HEK293 (cell line): Measurements from ENCODE around the gene PPP1R27.

Source experiments
- CTCF ChIA-PET: fragments of 350-600 bp; formaldehyde crosslinking; extraction: SDS; loops from one replicate; lab custom pipeline; 2021; ENCODE audit warnings: antibody characterized with exemption; lab: Yijun Ruan, JAX
- POLR2A ChIA-PET: fragments of 300-600 bp; formaldehyde crosslinking; extraction: SDS; loops from one replicate; lab custom pipeline; 2020; ENCODE audit warnings: antibody characterized with exemption, inconsistent platforms; lab: Yijun Ruan, JAX
- H3K27ac ChIP-seq: fragments of 200-500 bp; sonication (Bioruptor generic); 2 replicates; pipeline ENCODE4 v1.5.1; 2014; ENCODE audit warnings: low read depth, low read length, control low read depth, inconsistent platforms; ENCODE audit errors: extremely low read depth
- H3K36me3 ChIP-seq, 2 experiments: fragments of 200-500 bp in 1 of 2; sonication (Bioruptor generic) in 1 of 2; 1 replicate in 1 of 2; 2 replicates in 1 of 2; pipeline ENCODE4 v1.5.1; 2014 to 2017; ENCODE audit warnings: inconsistent platforms in 2 of 2, low read length in 2 of 2; ENCODE audit not compliant: control insufficient read depth in 2 of 2, insufficient read depth in 1 of 2
- H3K4me1 ChIP-seq: fragments of 200-500 bp; sonication (Bioruptor generic); 2 replicates; pipeline ENCODE4 v1.5.1; 2014; ENCODE audit warnings: mild to moderate bottlenecking, low read length, inconsistent platforms; ENCODE audit not compliant: control insufficient read depth, insufficient read depth
- H3K4me3 ChIP-seq: 2 replicates; pipeline ENCODE4 v1.5.1; 2011; ENCODE audit warnings: low read depth, mild to moderate bottlenecking, control low read depth, low read length, moderate library complexity
- H3K9me3 ChIP-seq: fragments of 200-500 bp; sonication (Bioruptor generic); 2 replicates; pipeline ENCODE4 v1.5.1; 2014; ENCODE audit warnings: low read depth, low read length, inconsistent platforms; ENCODE audit not compliant: control insufficient read depth, insufficient read depth
- BCL11A ChIP-seq: fragments of 450-650 bp; formaldehyde crosslinking; IDR thresholded peaks from 2 replicates; pipeline ENCODE4 v1.5.1; 2016; ENCODE audit warnings: low read depth, missing biosample characterization, missing genetic modification characterization
- GLIS2 ChIP-seq: fragments of 450-650 bp; formaldehyde crosslinking; IDR thresholded peaks from 2 replicates; pipeline ENCODE4 v1.5.1; 2016; ENCODE audit warnings: missing biosample characterization, missing genetic modification characterization
- KLF1 ChIP-seq: fragments of 450-650 bp; formaldehyde crosslinking; IDR thresholded peaks from 2 replicates; pipeline ENCODE4 v1.5.1; 2016; ENCODE audit warnings: missing biosample characterization, missing genetic modification characterization
- KLF8 ChIP-seq: fragments of 450-650 bp; formaldehyde crosslinking; IDR thresholded peaks from 2 replicates; pipeline ENCODE4 v1.5.1; 2016; ENCODE audit warnings: missing biosample characterization, missing genetic modification characterization
- MZF1 ChIP-seq: fragments of 450-650 bp; formaldehyde crosslinking; IDR thresholded peaks from 2 replicates; pipeline ENCODE4 v1.5.1; 2017; ENCODE audit warnings: missing biosample characterization, missing genetic modification characterization, borderline replicate concordance
- SP3 ChIP-seq: fragments of 450-650 bp; formaldehyde crosslinking; IDR thresholded peaks from 2 replicates; pipeline ENCODE4 v1.5.1; 2016; ENCODE audit warnings: missing biosample characterization, missing genetic modification characterization
- SP7 ChIP-seq: fragments of 450-650 bp; formaldehyde crosslinking; IDR thresholded peaks from 2 replicates; pipeline ENCODE4 v1.5.1; 2016; ENCODE audit warnings: missing biosample characterization, missing genetic modification characterization
- WT1 ChIP-seq: fragments of 450-650 bp; formaldehyde crosslinking; IDR thresholded peaks from 2 replicates; pipeline ENCODE4 v1.5.1; 2016; ENCODE audit warnings: missing biosample characterization, missing genetic modification characterization
- ZBTB1 ChIP-seq: fragments of 450-650 bp; formaldehyde crosslinking; IDR thresholded peaks from 2 replicates; pipeline ENCODE4 v1.5.1; 2016; ENCODE audit warnings: missing biosample characterization, missing genetic modification characterization
- ZBTB20 ChIP-seq: fragments of 450-650 bp; formaldehyde crosslinking; IDR thresholded peaks from 2 replicates; pipeline ENCODE4 v1.5.1; 2016; ENCODE audit warnings: missing biosample characterization, missing genetic modification characterization
- ZBTB21 ChIP-seq: fragments of 450-650 bp; formaldehyde crosslinking; IDR thresholded peaks from 2 replicates; pipeline ENCODE4 v1.5.1; 2017; ENCODE audit warnings: missing biosample characterization, missing genetic modification characterization
- ZBTB48 ChIP-seq: fragments of 450-650 bp; formaldehyde crosslinking; IDR thresholded peaks from 2 replicates; pipeline ENCODE4 v1.5.1; 2016; ENCODE audit warnings: missing biosample characterization, missing genetic modification characterization
- ZFP37 ChIP-seq: fragments of 450-650 bp; formaldehyde crosslinking; IDR thresholded peaks from 2 replicates; pipeline ENCODE4 v1.5.1; 2016; ENCODE audit warnings: missing biosample characterization, missing genetic modification characterization
- ZNF114 ChIP-seq: fragments of 450-650 bp; formaldehyde crosslinking; IDR thresholded peaks from 2 replicates; pipeline ENCODE4 v1.5.0; 2017; ENCODE audit warnings: missing biosample characterization, missing genetic modification characterization
- ZNF140 ChIP-seq: fragments of 450-650 bp; formaldehyde crosslinking; IDR thresholded peaks from 2 replicates; pipeline ENCODE4 v1.5.1; 2016; ENCODE audit warnings: missing biosample characterization, missing genetic modification characterization
- ZNF214 ChIP-seq: fragments of 450-650 bp; formaldehyde crosslinking; IDR thresholded peaks from 2 replicates; pipeline ENCODE4 v1.5.1; 2017; ENCODE audit warnings: missing biosample characterization, mild to moderate bottlenecking, missing genetic modification characterization, borderline replicate concordance
- ZNF416 ChIP-seq: fragments of 450-650 bp; formaldehyde crosslinking; IDR thresholded peaks from 2 replicates; pipeline ENCODE4 v1.5.1; 2016; ENCODE audit warnings: missing biosample characterization, missing genetic modification characterization
- ZNF473 ChIP-seq: fragments of 450-650 bp; formaldehyde crosslinking; IDR thresholded peaks from 2 replicates; pipeline ENCODE4 v1.5.1; 2017; ENCODE audit warnings: missing biosample characterization, missing genetic modification characterization
- ZNF521 ChIP-seq: fragments of 450-650 bp; formaldehyde crosslinking; IDR thresholded peaks from 2 replicates; pipeline ENCODE4 v1.5.1; 2017; ENCODE audit warnings: missing biosample characterization, mild to moderate bottlenecking, missing genetic modification characterization
- ZNF600 ChIP-seq: fragments of 450-650 bp; formaldehyde crosslinking; IDR thresholded peaks from 2 replicates; pipeline ENCODE4 v1.5.1; 2016; ENCODE audit warnings: missing biosample characterization, missing genetic modification characterization
- ZNF623 ChIP-seq: fragments of 450-650 bp; formaldehyde crosslinking; IDR thresholded peaks from 2 replicates; pipeline ENCODE4 v1.5.1; 2016; ENCODE audit warnings: missing biosample characterization, missing genetic modification characterization
- ZNF747 ChIP-seq: fragments of 450-650 bp; formaldehyde crosslinking; IDR thresholded peaks from 2 replicates; pipeline ENCODE4 v1.5.1; 2016; ENCODE audit warnings: missing biosample characterization, missing genetic modification characterization
- ZNF768 ChIP-seq: fragments of 450-650 bp; formaldehyde crosslinking; IDR thresholded peaks from 2 replicates; pipeline ENCODE4 v1.5.1; 2018; ENCODE audit warnings: missing biosample characterization, mild to moderate bottlenecking, missing genetic modification characterization
- ZNF837 ChIP-seq: fragments of 450-650 bp; formaldehyde crosslinking; IDR thresholded peaks from 2 replicates; pipeline ENCODE4 v1.5.1; 2016; ENCODE audit warnings: missing biosample characterization, missing genetic modification characterization
- ZSCAN30 ChIP-seq: fragments of 450-650 bp; IDR thresholded peaks from 2 replicates; pipeline ENCODE4 v1.5.1; 2018; ENCODE audit warnings: missing biosample characterization, mild to moderate bottlenecking, missing genetic modification characterization, moderate library complexity
- TF ChIP-seq, protein P1 (sequence below): fragments of 450-650 bp; formaldehyde crosslinking; IDR thresholded peaks from 2 replicates; pipeline ENCODE4 v1.5.1; 2016; ENCODE audit warnings: missing biosample characterization, missing genetic modification characterization
- TF ChIP-seq, protein P2 (sequence below): fragments of 450-650 bp; formaldehyde crosslinking; IDR thresholded peaks from 2 replicates; pipeline ENCODE4 v1.5.1; 2016; ENCODE audit warnings: missing biosample characterization, missing genetic modification characterization
- TF ChIP-seq, protein P3 (sequence below): fragments of 450-650 bp; formaldehyde crosslinking; IDR thresholded peaks from 2 replicates; pipeline ENCODE4 v1.5.1; 2017; ENCODE audit warnings: missing biosample characterization, missing genetic modification characterization
- TF ChIP-seq, protein P4 (sequence below): fragments of 450-650 bp; formaldehyde crosslinking; IDR thresholded peaks from 2 replicates; pipeline ENCODE4 v1.5.1; 2016; ENCODE audit warnings: missing biosample characterization, missing genetic modification characterization
- TF ChIP-seq, protein P5 (sequence below): fragments of 450-650 bp; formaldehyde crosslinking; IDR thresholded peaks from 2 replicates; pipeline ENCODE4 v1.5.1; 2016; ENCODE audit warnings: missing biosample characterization, missing genetic modification characterization

Gene PPP1R27

DNA sequence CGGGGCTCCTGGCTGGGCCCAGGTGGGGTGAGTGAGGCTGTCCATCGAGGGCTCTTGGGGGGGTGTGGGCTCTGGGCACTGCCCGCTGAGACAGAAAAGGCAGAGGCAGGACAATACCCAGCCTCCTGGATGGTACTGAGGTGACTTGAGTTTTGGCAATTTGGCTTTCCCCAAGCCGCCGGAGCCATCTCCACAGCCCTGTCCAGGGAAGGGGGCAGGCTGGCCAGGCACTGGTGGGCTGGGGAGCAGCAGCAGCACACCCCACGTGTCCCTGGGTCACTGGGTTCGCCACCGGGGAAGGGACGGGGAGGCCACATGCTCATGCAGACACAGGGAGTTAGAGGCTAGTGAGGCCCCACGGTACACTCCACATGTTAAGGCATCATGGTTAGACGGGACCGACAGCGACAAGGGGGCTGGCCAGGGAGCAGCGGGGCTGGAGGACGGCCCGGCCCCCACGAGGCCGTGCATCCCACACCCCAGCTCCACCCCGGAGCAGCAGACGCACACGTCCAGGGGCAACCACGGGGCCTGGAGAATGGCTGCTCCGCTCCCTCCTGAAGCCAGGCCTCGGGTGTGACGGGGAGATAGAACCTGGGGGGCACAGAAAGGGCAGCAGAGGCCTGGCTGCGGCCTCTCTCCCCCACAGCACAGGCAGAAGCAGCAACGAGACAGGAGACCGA, 33.3 kb upstream of the PPP1R27 start:
- H3K27ac ChIP-seq = peak overlapping the region; percentile 100
- POLR2A ChIA-PET = interaction anchor here (0.6 to 2.5 kb wide), 7 partner anchors 11 to 355 kb away, joined by 4 to 14 read pairs (median 8); partner anchors contain the start of genes ACTG1, CENPX, LRRC45 and MRPL12
- H3K36me3 ChIP-seq = peaks cover 5 to 70% of the 10 kb centered on the region in 2 experiments; a peak in 2 of 3 replicates
- H3K4me1 ChIP-seq = peaks cover 17% of the 10 kb centered on the region; the same call in 1 of the 2 replicates
- no peak overlapping the region for H3K4me3 ChIP-seq
- CTCF ChIA-PET = interaction anchor here (0.7 to 2.4 kb wide), 3 partner anchors 18 to 153 kb away, joined by 3 to 12 read pairs (median 4); no protein-coding TSS in a partner anchor
- no peaks in the 10 kb centered on the region for H3K9me3 ChIP-seq
- TF ChIP-seq ZNF473 (tag by site-specific recombination) (0 out of 2 replicates have a peak, but pooled peaks have one; percentile 4), ZBTB20 (tag by site-specific recombination) (no peak), ZFP37 (tag by site-specific recombination) (peak; percentile 70), KLF8 (tag by site-specific recombination) (peak; percentile 64), ZNF600 (tag by site-specific recombination) (peak; percentile 58), KLF1 (tag by site-specific recombination) (peak; percentile 41; the same call in 1 of the 2 replicates), ZNF114 (tag by site-specific recombination) (no peak), ZNF747 (tag by site-specific recombination) (no peak), ZNF140 (tag by site-specific recombination) (no peak), ZBTB48 (peak; percentile 82), ZNF521 (tag by site-specific recombination) (no peak), ZBTB1 (tag by site-specific recombination) (no peak), SP3 (tag by site-specific recombination) (peak; percentile 85), ZNF768 (tag by site-specific recombination) (no peak; the same call in 1 of the 2 replicates), ZNF416 (tag by site-specific recombination) (no peak), ZNF837 (tag by site-specific recombination) (peak; percentile 85), ZNF623 (tag by site-specific recombination) (no peak), ZSCAN30 (tag by site-specific recombination) (peak; percentile 31), WT1 (peak; percentile 23; the same call in 1 of the 2 replicates), ZBTB21 (0 out of 2 replicates have a peak, but pooled peaks have one; percentile 3), SP7 (tag by site-specific recombination) (peak; percentile 36), MZF1 (peak; percentile 34; the same call in 1 of the 2 replicates), BCL11A (tag by site-specific recombination) (peak; percentile 95), GLIS2 (tag by site-specific recombination) (peak; percentile 82), ZNF214 (tag by site-specific recombination) (no peak)
- TF ChIP-seq, protein P1, sequence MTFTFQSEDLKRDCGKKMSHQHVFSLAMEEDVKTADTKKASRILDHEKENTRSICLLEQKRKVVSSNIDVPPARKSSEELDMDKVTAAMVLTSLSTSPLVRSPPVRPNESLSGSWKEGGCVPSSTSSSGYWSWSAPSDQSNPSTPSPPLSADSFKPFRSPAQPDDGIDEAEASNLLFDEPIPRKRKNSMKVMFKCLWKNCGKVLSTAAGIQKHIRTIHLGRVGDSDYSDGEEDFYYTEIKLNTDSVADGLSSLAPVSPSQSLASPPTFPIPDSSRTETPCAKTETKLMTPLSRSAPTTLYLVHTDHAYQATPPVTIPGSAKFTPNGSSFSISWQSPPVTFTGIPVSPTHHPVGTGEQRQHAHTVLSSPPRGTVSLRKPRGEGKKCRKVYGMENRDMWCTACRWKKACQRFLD (tag by site-specific recombination) = no peak
- TF ChIP-seq, protein P2, sequence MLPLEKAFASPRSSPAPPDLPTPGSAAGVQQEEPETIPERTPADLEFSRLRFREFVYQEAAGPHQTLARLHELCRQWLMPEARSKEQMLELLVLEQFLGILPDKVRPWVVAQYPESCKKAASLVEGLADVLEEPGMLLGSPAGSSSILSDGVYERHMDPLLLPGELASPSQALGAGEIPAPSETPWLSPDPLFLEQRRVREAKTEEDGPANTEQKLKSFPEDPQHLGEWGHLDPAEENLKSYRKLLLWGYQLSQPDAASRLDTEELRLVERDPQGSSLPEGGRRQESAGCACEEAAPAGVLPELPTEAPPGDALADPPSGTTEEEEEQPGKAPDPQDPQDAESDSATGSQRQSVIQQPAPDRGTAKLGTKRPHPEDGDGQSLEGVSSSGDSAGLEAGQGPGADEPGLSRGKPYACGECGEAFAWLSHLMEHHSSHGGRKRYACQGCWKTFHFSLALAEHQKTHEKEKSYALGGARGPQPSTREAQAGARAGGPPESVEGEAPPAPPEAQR (tag by site-specific recombination) = no peak
- TF ChIP-seq, protein P3, sequence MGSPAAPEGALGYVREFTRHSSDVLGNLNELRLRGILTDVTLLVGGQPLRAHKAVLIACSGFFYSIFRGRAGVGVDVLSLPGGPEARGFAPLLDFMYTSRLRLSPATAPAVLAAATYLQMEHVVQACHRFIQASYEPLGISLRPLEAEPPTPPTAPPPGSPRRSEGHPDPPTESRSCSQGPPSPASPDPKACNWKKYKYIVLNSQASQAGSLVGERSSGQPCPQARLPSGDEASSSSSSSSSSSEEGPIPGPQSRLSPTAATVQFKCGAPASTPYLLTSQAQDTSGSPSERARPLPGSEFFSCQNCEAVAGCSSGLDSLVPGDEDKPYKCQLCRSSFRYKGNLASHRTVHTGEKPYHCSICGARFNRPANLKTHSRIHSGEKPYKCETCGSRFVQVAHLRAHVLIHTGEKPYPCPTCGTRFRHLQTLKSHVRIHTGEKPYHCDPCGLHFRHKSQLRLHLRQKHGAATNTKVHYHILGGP = no peak
- TF ChIP-seq, protein P4, sequence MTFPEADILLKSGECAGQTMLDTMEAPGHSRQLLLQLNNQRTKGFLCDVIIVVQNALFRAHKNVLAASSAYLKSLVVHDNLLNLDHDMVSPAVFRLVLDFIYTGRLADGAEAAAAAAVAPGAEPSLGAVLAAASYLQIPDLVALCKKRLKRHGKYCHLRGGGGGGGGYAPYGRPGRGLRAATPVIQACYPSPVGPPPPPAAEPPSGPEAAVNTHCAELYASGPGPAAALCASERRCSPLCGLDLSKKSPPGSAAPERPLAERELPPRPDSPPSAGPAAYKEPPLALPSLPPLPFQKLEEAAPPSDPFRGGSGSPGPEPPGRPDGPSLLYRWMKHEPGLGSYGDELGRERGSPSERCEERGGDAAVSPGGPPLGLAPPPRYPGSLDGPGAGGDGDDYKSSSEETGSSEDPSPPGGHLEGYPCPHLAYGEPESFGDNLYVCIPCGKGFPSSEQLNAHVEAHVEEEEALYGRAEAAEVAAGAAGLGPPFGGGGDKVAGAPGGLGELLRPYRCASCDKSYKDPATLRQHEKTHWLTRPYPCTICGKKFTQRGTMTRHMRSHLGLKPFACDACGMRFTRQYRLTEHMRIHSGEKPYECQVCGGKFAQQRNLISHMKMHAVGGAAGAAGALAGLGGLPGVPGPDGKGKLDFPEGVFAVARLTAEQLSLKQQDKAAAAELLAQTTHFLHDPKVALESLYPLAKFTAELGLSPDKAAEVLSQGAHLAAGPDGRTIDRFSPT (tag by site-specific recombination) = peak; percentile 94; the same call in 1 of the 2 replicates
- TF ChIP-seq, protein P5, sequence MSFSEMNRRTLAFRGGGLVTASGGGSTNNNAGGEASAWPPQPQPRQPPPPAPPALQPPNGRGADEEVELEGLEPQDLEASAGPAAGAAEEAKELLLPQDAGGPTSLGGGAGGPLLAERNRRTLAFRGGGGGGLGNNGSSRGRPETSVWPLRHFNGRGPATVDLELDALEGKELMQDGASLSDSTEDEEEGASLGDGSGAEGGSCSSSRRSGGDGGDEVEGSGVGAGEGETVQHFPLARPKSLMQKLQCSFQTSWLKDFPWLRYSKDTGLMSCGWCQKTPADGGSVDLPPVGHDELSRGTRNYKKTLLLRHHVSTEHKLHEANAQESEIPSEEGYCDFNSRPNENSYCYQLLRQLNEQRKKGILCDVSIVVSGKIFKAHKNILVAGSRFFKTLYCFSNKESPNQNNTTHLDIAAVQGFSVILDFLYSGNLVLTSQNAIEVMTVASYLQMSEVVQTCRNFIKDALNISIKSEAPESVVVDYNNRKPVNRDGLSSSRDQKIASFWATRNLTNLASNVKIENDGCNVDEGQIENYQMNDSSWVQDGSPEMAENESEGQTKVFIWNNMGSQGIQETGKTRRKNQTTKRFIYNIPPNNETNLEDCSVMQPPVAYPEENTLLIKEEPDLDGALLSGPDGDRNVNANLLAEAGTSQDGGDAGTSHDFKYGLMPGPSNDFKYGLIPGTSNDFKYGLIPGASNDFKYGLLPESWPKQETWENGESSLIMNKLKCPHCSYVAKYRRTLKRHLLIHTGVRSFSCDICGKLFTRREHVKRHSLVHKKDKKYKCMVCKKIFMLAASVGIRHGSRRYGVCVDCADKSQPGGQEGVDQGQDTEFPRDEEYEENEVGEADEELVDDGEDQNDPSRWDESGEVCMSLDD (tag by site-specific recombination) = peak; percentile 62
